Left ventricle myocardium inferior (tissue), 1 donor: ENCODE data around the gene CACNA1G. TPM values are rescaled to one million over a fixed set of nuclear protein-coding genes. Genes with fewer than 3 reads are reported as not detected.

Source experiments
- DNase-seq: peaks from one replicate; pipeline ENCODE4 v3.0.0-alpha.2; 2020
- H3K27ac ChIP-seq: fragments of 200-600 bp; replicated peaks from 2 replicates; pipeline ENCODE4 v1.8.0; 2021
- H3K27me3 ChIP-seq: fragments of 200-600 bp; 2 replicates; pipeline ENCODE4 v1.8.0; 2021; ENCODE audit warnings: low read depth
- H3K36me3 ChIP-seq: fragments of 200-600 bp; 2 replicates; pipeline ENCODE4 v1.8.0; 2021
- H3K4me1 ChIP-seq: fragments of 200-600 bp; 2 replicates; pipeline ENCODE4 v1.8.0; 2021
- H3K4me3 ChIP-seq: fragments of 200-600 bp; 2 replicates; pipeline ENCODE4 v1.8.0; 2021; ENCODE audit warnings: mild to moderate bottlenecking, moderate library complexity
- H3K9me3 ChIP-seq: fragments of 200-600 bp; replicated peaks from 2 replicates; pipeline ENCODE4 v1.8.0; 2021
- CTCF ChIP-seq: fragments of 200-600 bp; IDR thresholded peaks from 2 replicates; pipeline ENCODE4 v1.8.0; 2021; ENCODE audit warnings: antibody characterized with exemption, mild to moderate bottlenecking, borderline replicate concordance
- intact Hi-C: fragments of 100-400 bp; cut with micrococcal nuclease; formaldehyde crosslinking; loops from one replicate; pipeline ENCODE4 v1.11.0; 2022
- total RNA-seq: library from RNA; stranded (reverse); fragmentation: NEBNext Ultra II Directional; extraction: Animal tissue kit (Norgen Biotek cat#: 25700); gene quantifications from one replicate; pipeline ENCODE4 v1.2.1, GENCODE V29; 2021
- donor health status: DM: no; HTN: yes; CAD: no; lungs with severe emphysema.

The CACNA1G gene
- total RNA-seq, 1 donor from 2014 or later, result 0.58 TPM

- DNase-seq, result no peak
- no peak for TF ChIP-seq CTCF
These were observed 42.8 kb downstream of the CACNA1G start for GRCh38 chr17:50603340-50603739.

GRCh38 chr17:50604513-50604912 is 44.0 kb downstream of the CACNA1G start:
- H3K27me3 ChIP-seq, result peaks cover 33% of the 10 kb centered on the region
- peaks cover 29% of the 10 kb centered on the region for H3K4me1 ChIP-seq
- H3K4me3 ChIP-seq, result peak overlapping the region; percentile 16
- no peaks in the 10 kb centered on the region for H3K36me3 ChIP-seq
- H3K9me3 ChIP-seq, result no peaks in the 10 kb centered on the region
- DNase-seq, result peak; percentile 75
- TF ChIP-seq CTCF, result no peak
- intact Hi-C loops, result no loop called here
- H3K27ac ChIP-seq, result no peak overlapping the region

More at GRCh38 chr17:50603340-50603739, 42.8 kb downstream of the CACNA1G start:
- Histone ChIP-seq H3K4me1 (peaks cover 29% of the 10 kb centered on the region), H3K4me3 (no peak overlapping the region), H3K27me3 (peaks cover 22% of the 10 kb centered on the region), H3K36me3 (no peaks in the 10 kb centered on the region), H3K9me3 (no peaks in the 10 kb centered on the region), H3K27ac (no peak overlapping the region)
- intact Hi-C loops, result no loop called here

- no peak overlapping the region for H3K4me3 ChIP-seq
- DNase-seq, result no peak
- peaks cover 40% of the 10 kb centered on the region for H3K27me3 ChIP-seq
- no peaks in the 10 kb centered on the region for H3K36me3 ChIP-seq
- H3K27ac ChIP-seq, result no peak overlapping the region
- intact Hi-C loops, result no loop called here
- peaks cover 29% of the 10 kb centered on the region for H3K4me1 ChIP-seq
- H3K9me3 ChIP-seq, result no peaks in the 10 kb centered on the region
- TF ChIP-seq CTCF, result no peak
These were observed 44.9 kb downstream of the CACNA1G start for GRCh38 chr17:50605429-50605828.

GRCh38 chr17:50607522-50608175 is 47.1 kb downstream of the CACNA1G start:
- Histone ChIP-seq H3K36me3 (no peaks in the 10 kb centered on the region), H3K4me3 (no peak overlapping the region), H3K27ac (no peak overlapping the region), H3K9me3 (no peaks in the 10 kb centered on the region), H3K27me3 (peaks cover 44% of the 10 kb centered on the region), H3K4me1 (peaks cover 29% of the 10 kb centered on the region)
- intact Hi-C loops, result no loop called here
- DNase-seq, result no peak
- TF ChIP-seq CTCF, result no peak

- no peak for TF ChIP-seq CTCF
- H3K27me3 ChIP-seq, result peaks cover 46% of the 10 kb centered on the region
- H3K4me1 ChIP-seq, result peaks cover 28% of the 10 kb centered on the region
- H3K4me3 ChIP-seq, result no peak overlapping the region
- no peaks in the 10 kb centered on the region for H3K9me3 ChIP-seq
- intact Hi-C loops, result no loop called here
- no peaks in the 10 kb centered on the region for H3K36me3 ChIP-seq
- H3K27ac ChIP-seq, result no peak overlapping the region
- no peak for DNase-seq
These were observed 48.3 kb downstream of the CACNA1G start for GRCh38 chr17:50608700-50609379.
